GM10266 (cell line): Measurements from ENCODE around the gene BCL7A.

ENCODE experiments used
- DNase-seq: peaks from one replicate; pipeline ENCODE4 v3.0.0; 2012; ENCODE audit errors: extremely low spot score
- TF ChIP-seq, protein P1 (sequence below): IDR thresholded peaks from 2 replicates; pipeline ENCODE4 v1.5.1; 2012; ENCODE audit warnings: mild to moderate bottlenecking, low read depth; ENCODE audit not compliant: control insufficient read depth, insufficient read depth; ENCODE audit errors: missing control alignments

The BCL7A gene

GRCh38 chr12:122087431-122088178 lies 65.9 kb downstream of the BCL7A start:
- no peak for DNase-seq
- TF ChIP-seq, protein P1, sequence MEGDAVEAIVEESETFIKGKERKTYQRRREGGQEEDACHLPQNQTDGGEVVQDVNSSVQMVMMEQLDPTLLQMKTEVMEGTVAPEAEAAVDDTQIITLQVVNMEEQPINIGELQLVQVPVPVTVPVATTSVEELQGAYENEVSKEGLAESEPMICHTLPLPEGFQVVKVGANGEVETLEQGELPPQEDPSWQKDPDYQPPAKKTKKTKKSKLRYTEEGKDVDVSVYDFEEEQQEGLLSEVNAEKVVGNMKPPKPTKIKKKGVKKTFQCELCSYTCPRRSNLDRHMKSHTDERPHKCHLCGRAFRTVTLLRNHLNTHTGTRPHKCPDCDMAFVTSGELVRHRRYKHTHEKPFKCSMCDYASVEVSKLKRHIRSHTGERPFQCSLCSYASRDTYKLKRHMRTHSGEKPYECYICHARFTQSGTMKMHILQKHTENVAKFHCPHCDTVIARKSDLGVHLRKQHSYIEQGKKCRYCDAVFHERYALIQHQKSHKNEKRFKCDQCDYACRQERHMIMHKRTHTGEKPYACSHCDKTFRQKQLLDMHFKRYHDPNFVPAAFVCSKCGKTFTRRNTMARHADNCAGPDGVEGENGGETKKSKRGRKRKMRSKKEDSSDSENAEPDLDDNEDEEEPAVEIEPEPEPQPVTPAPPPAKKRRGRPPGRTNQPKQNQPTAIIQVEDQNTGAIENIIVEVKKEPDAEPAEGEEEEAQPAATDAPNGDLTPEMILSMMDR, result no peak

DNA sequence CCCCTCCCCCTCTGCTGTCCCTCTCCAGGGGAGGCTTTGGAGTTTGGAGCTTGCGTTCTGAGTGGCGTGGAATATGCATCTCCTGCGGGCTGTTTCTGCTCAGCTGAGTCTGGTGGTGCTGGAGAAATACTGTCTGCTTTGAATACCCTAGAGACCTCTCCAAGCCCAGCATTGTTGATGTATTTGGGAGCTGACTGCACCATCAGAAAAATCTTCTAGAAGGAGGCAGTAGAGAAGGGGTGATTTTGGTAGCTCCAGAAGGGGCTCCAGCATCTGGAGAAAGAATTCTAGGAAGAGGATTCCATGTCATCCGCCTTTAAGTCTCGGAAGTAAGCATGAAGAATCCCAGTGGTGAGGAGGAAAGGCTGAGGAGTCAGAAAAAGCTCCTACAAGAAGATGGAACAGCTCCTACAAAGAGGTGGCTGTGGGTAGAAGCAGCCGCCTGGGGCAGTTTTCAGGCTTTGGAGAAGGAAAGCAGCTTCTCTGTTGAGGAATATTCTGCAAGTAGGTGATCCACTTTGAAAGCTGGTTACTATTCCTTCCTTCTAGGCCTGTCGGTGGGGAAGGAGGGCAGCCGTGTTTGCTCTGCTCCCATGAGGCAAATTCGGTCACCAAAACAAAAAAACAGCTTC lies 66.6 kb downstream of the BCL7A start:
- DNase-seq, result no peak
- TF ChIP-seq, protein P1, result no peak

DNA sequence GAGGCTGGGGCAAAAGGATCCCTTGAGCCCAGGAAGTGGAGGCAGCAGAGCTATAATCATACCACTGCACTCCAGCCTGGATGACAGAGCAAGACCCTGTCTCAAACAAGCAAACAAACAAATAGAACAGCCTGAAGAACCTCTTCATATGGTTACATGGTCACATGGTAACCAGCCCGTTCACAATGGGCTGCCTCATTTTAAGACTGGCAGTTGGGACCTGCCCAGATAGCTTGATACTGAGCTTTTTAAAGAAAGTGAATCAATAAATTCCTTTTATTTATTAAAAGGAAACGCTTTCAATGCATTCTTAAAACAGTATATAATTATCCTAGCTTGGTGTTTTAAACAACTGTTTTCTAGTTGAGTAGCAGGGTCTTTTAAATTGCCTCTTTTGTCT lies 67.4 kb downstream of the BCL7A start:
- TF ChIP-seq, protein P1, result no peak

DNA sequence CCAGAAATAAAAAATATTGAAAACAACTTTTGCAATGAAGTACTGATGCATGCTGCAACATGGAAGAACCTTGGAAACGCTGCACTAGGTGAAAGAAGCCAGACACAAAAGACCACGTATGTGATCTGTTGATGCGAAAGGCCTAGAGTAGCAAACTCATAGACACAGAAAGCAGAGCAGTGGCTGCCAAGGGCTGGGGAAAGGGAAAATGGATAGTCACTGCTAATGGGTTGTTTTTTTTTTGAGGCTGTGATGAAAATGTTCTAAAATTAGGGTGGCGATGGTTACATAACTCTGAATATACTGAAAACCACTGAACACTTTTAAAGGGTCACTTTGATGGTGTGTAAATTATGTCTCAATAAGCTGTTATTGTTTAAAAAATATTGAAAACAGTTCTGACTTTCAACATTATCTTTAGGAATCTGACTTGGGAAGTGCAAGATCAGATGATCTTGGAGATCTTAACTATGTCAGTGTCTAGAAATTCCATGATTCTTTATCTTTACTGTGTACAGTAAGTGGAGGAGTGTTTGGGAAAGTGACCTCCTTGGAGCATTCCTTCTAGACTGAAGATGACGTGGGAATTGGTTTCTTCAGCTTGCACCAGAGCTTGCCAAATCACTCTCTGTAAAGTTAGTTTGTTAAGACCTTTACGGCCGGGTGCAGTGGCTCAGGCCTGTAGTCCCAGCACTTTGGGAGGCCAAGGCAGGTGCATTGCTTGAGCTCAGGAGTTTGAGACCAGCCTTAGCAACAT lies 69.3 kb downstream of the BCL7A start:
- TF ChIP-seq, protein P1, result no peak
- DNase-seq, result no peak

More for the DNA sequence above, 67.4 kb downstream of the BCL7A start:
- DNase-seq, result no peak

DNA sequence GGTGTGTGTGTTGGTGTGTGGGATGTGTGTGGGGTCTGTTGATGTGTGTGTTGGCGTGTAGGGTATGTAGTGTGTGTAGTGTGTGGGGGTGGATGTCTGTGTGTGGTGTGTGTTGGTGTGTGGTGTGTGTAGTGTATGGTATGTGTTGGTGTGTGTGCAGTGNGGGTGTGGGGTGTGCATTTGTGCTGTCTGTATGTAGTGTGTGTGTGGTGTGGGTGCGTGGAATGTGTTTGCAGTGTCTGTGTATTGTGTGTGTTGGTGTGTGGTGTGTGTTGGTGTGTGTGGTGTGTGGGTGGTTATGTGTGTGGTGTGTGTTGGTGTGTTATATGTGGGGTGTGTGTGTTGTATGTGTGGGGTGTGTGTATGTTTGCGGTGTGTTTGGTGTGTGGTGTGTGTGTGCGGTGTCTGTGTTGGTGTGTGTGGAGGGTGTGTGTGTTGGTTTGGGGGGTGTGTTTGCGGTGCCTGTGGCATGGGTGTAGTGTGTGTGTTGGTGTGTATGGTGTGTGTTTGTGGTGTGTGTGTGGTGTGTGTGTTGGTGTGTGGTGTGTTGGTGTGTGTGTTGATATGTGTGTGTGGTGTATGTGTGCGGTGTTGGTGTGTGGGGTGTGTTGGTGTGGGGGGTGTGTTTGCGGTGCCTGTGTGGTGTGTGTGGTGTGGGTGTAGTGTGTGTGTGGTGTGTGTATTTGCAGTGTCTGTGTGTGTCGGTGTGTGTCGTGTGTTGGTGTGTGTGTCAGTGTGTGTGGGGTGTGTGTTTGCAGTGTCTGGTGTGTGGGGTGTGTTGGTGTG lies 71.6 kb downstream of the BCL7A start:
- TF ChIP-seq, protein P1, result no peak

DNA sequence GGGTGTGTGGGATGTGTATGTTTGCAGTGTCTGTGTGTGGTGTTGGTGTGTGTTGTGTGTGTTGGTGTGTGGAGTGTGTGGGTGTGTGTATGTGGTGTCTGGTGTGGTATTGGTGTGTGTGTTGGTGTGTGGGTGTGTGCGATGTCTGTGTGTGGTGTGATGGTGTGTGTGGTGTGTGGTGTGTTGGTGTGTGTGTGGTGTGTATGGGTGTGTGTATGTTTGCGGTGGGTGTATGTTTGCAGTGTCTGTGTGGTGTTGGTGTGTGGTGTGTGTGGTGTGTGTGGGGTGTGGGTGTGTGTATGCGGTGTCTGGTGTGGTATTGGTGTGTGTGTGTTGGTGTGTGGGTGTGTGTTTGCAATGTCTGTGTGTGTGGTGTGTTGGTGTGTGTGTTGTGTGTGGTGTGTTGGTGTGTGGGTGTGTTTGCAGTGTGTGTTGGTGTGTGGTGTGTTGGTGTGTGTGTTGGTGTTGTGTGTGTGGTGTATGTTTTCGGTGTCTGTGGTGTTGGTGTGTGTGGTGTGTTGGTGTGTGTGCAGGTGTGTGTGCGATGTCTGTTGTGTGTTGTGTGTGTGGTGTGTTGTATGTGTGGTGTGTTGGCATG lies 72.6 kb downstream of the BCL7A start:
- TF ChIP-seq, protein P1, result no peak
- DNase-seq, result no peak

More for the DNA sequence above, 71.6 kb downstream of the BCL7A start:
- DNase-seq, result no peak
